Pancreas (tissue), 10 donors: ENCODE data around the gene TMEM106B. TPM values are rescaled to one million over a fixed set of nuclear protein-coding genes. Genes with fewer than 3 reads are reported as not detected.

Experiments
- ATAC-seq, 4 donors: fragments of 200-7000 bp; cut with Tn5 transposase; one replicate each; pipeline versions ENCODE4 v1.8.0 to v1.9.1; 2020; ENCODE audit warnings: mild to moderate bottlenecking in 4 of 4, moderate library complexity in 4 of 4
- DNase-seq, 6 donors: peaks; one replicate each; pipeline ENCODE4 v3.0.0-alpha.2; 2020
- FAIRE-seq: peaks from 2 replicates; lab custom pipeline; 2012; peaks lifted over from hg19 to GRCh38; lab: Jason Lieb, UNC
- H3K27ac ChIP-seq, 4 donors: fragments of 200-600 bp; sonication (generic); 1 replicate in 3 of 4; 2 replicates in 1 of 4; pipeline versions ENCODE4 v1.5.0 to v1.8.0; 2020
- H3K27me3 ChIP-seq, 4 donors: fragments of 200-600 bp; one replicate each; pipeline ENCODE4 v1.8.0; 2021
- H3K36me3 ChIP-seq, 3 donors: fragments of 200-600 bp; sonication (generic) in 1 of 3; one replicate each; pipeline versions ENCODE4 v1.5.0 to v1.8.0; 2020 to 2021
- H3K4me1 ChIP-seq, 3 donors: fragments of 200-600 bp; one replicate each; pipeline ENCODE4 v1.8.0; 2021
- H3K4me3 ChIP-seq, 4 donors: fragments of 200-600 bp; sonication (generic) in 2 of 4; one replicate each; pipeline versions ENCODE4 v1.5.0 to v1.8.0; 2020 to 2021
- H3K9me3 ChIP-seq, 4 donors: fragments of 200-600 bp; one replicate each; pipeline ENCODE4 v1.8.0; 2021
- WGBS, 2 donors: extraction: QIAGEN DNeasy Blood & Tissue Kit; methylation state at CpG; one replicate each; pipeline ENCODE4 v1.1.7; 2013; 5-methylcytosine and 5-hydroxymethylcytosine counted together
- intact Hi-C, 3 donors: fragments of 100-400 bp; cut with DNase I; formaldehyde crosslinking; loops; one replicate each; pipeline versions ENCODE4 v1.11.1 to v1.14.2; 2022
- polyA plus RNA-seq, 2 donors: library from polyadenylated mRNA; stranded (reverse); fragments of 200-250 nt; gene quantifications; one replicate each; pipeline ENCODE4 v1.2.3, GENCODE V29; 2013
- total RNA-seq, 6 donors: library from RNA; stranded (reverse); fragmentation: NEBNext Ultra II Directional in 4 of 6; extraction: Animal tissue kit (Norgen Biotek cat#: 25700) in 4 of 6; gene quantifications; one replicate each; pipeline versions ENCODE4 v1.2.1 to v1.2.4, GENCODE V29; 2021 to 2023
- TF ChIP-seq, protein P1 (sequence below), 4 donors: fragments of 200-600 bp; sonication (generic) in 3 of 4; IDR thresholded peaks; one replicate each; pipeline versions ENCODE4 v1.5.0 to v1.8.0; 2021; ENCODE audit warnings: antibody characterized with exemption in 4 of 4
- donor health status: healthy with polysubstance abuse.
- donor health status: DM: no; HTN: no; CAD: no; lungs with moderate emphysema.
- donor health status: DM: no; HTN: no; CAD: no.
- donor health status: control.
- donor health status: control.
- donor health status: Bipolar disorder and iron deficiency.
- donor health status: DM: yes; HTN: yes; CAD: no.
- donor health status: DM: no; HTN: no; CAD: no.
- donor health status: DM: no; HTN: no; CAD: no.
- donor health status: DM: yes; HTN: yes; CAD: no.

TMEM106B gene
- total and polyA plus RNA-seq, 8 donors, result 4.4 to 29.6 (median 17.5) TPM

DNA sequence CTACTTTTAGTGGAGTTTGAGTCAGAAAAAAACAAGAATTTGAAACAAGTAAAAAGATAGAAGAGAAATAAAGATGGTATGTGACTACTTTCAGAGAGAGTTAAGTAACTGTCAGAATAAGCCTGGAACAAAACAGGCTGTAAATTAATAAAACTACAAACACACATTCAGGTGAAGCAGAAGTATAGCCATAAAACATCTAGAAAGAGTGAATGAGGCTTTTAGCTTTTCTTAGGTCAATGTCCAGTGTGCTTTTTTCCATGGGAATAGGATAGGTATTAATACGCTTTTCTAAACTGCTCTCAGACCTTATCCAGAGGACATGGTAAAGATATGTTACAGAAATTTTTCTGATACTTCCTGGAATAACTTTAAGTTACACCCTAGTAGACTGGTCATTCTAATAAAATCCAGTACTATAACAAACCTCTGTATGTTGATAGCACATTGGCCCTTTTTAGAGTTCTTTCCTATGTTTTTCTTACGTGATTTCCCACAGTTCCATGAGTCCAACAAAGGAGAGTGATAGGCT lies 23.3 kb downstream of the TMEM106B start:
- Histone ChIP-seq H3K27ac (no peak overlapping the region), H3K36me3 (peaks cover 0 to 11% (median 7%) of the 10 kb centered on the region in 3 donors), H3K4me3 (no peak overlapping the region), H3K27me3 (no peaks in the 10 kb centered on the region), H3K9me3 (no peaks in the 10 kb centered on the region), H3K4me1 (no peaks in the 10 kb centered on the region)
- FAIRE-seq, result no peak
- no peak for DNase-seq
- intact Hi-C loops, result no loop called here
- 92 to 94% methylated on average over 2 of the region's 2 CpGs for WGBS, 2 donors
- no peak for ATAC-seq
- TF ChIP-seq, protein P1, sequence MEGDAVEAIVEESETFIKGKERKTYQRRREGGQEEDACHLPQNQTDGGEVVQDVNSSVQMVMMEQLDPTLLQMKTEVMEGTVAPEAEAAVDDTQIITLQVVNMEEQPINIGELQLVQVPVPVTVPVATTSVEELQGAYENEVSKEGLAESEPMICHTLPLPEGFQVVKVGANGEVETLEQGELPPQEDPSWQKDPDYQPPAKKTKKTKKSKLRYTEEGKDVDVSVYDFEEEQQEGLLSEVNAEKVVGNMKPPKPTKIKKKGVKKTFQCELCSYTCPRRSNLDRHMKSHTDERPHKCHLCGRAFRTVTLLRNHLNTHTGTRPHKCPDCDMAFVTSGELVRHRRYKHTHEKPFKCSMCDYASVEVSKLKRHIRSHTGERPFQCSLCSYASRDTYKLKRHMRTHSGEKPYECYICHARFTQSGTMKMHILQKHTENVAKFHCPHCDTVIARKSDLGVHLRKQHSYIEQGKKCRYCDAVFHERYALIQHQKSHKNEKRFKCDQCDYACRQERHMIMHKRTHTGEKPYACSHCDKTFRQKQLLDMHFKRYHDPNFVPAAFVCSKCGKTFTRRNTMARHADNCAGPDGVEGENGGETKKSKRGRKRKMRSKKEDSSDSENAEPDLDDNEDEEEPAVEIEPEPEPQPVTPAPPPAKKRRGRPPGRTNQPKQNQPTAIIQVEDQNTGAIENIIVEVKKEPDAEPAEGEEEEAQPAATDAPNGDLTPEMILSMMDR (IDR thresholded peaks at IDR 0.05), result no peak

- no peaks in the 10 kb centered on the region for H3K4me1 ChIP-seq
- peaks cover 0 to 8% (median 4%) of the 10 kb centered on the region in 3 donors for H3K36me3 ChIP-seq
- H3K27ac ChIP-seq, result no peak overlapping the region
- intact Hi-C loops, result no loop called here
- ATAC-seq (no peak), DNase-seq (no peak), FAIRE-seq (peak; percentile 79)
- H3K9me3 ChIP-seq, result no peaks in the 10 kb centered on the region
- H3K4me3 ChIP-seq, result no peak overlapping the region
- no peaks in the 10 kb centered on the region for H3K27me3 ChIP-seq
- TF ChIP-seq, protein P1 (IDR thresholded peaks at IDR 0.05), result no peak
- WGBS, 2 donors, result 98 to 100% methylated on average over 1 of the region's 1 CpG
These were observed 24.9 kb downstream of the TMEM106B start for GRCh38 chr7:12235970-12236369.

DNA sequence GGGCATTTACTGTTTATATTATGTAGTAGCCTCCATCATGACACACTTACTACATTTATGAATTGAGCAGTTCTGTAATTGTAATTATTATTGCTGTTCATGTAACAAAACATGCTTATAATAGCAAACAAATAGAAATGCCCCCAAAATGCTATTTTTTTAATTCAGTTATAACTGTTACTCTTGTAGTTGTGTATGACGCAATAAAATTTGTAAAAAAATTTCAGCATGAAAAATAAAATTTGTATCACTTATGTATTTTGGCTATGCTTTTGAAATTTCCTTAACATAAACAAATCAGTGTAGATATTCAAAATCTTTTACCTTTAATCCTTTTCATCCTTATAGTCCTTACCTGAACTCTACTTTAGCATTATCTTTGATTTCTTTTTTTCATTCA lies 25.9 kb downstream of the TMEM106B start:
- Histone ChIP-seq H3K27me3 (no peaks in the 10 kb centered on the region), H3K36me3 (peaks cover 0 to 6% (median 4%) of the 10 kb centered on the region in 3 donors), H3K27ac (no peak overlapping the region), H3K4me3 (no peak overlapping the region), H3K4me1 (no peaks in the 10 kb centered on the region), H3K9me3 (no peaks in the 10 kb centered on the region)
- 44 to 100% methylated on average over 1 of the region's 1 CpG for WGBS, 2 donors
- FAIRE-seq, result no peak
- intact Hi-C loops, result no loop called here
- no peak for ATAC-seq
- TF ChIP-seq, protein P1 (IDR thresholded peaks at IDR 0.05), result no peak
- DNase-seq, result no peak

DNA sequence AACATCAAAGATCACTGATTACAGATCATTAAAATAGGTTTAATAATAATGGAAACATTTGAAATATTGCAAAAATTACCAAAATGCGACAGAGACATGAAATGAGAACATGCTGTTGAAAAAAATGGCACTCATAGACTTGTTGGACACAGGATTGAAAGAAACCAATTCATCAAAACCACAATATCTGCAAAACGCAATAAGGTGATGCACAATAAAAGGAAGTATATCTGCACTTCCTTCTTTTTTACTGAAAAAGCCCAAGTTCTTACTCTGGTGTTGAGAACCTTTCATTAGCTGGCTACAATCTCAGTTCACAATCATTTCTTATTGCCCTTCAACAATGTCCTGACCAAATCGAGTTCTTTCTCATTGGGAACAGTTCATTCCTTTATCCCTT lies 28.7 kb downstream of the TMEM106B start:
- ATAC-seq (no peak), FAIRE-seq (no peak), DNase-seq (no peak)
- 85 to 90% methylated on average over 3 of the region's 3 CpGs for WGBS, 2 donors
- Histone ChIP-seq H3K4me3 (no peak overlapping the region), H3K27me3 (no peaks in the 10 kb centered on the region), H3K36me3 (peaks cover 0 to 6% (median 4%) of the 10 kb centered on the region in 3 donors), H3K27ac (no peak overlapping the region), H3K4me1 (peaks cover 3 to 9% (median 5%) of the 10 kb centered on the region in 3 donors), H3K9me3 (no peaks in the 10 kb centered on the region)
- TF ChIP-seq, protein P1 (IDR thresholded peaks at IDR 0.05), result no peak
- intact Hi-C loops, result no loop called here

GRCh38 chr7:12244129-12244528 lies 33.0 kb downstream of the TMEM106B start:
- intact Hi-C loops, result no loop called here
- no peak for FAIRE-seq
- Histone ChIP-seq H3K27ac (no peak overlapping the region), H3K4me1 (peaks cover 8 to 18% (median 9%) of the 10 kb centered on the region in 3 donors), H3K9me3 (no peaks in the 10 kb centered on the region), H3K36me3 (no peaks in the 10 kb centered on the region), H3K4me3 (no peak overlapping the region), H3K27me3 (no peaks in the 10 kb centered on the region)
- ATAC-seq, result peak; percentile 76 to 90 (median 87)
- DNase-seq, result peak in 4 of 6 donors; percentile 25 to 55 (median 28)
- 61 to 82% methylated on average over 3 of the region's 3 CpGs for WGBS, 2 donors
- TF ChIP-seq, protein P1 (IDR thresholded peaks at IDR 0.05), result peak in 1 of 4 donors; percentile 24
